ENCODE data around the gene CAPZB.

- TF ChIP-seq CHD2 (IDR thresholded peaks at IDR 0.05; ENCODE audit: low read length, partially characterized antibody) (no peak), CTCF (IDR thresholded peaks at IDR 0.05) (no peak), RAD21 (IDR thresholded peaks at IDR 0.05; ENCODE audit: low read length) (no peak), RCOR1 (IDR thresholded peaks at IDR 0.05; ENCODE audit: low read length) (no peak), USF1 (IDR thresholded peaks at IDR 0.05; ENCODE audit: borderline replicate concordance, low read depth) (no peak), GABPA (IDR thresholded peaks at IDR 0.05; ENCODE audit: low read depth) (no peak), NRF1 (IDR thresholded peaks at IDR 0.05; ENCODE audit: low read depth, low read length) (no peak), MXI1 (IDR thresholded peaks at IDR 0.05; ENCODE audit: low read depth, low read length) (no peak), TEAD4 (IDR thresholded peaks at IDR 0.05; ENCODE audit: borderline replicate concordance, insufficient read depth) (no peak), JUND (IDR thresholded peaks at IDR 0.05) (no peak), YY1 (IDR thresholded peaks at IDR 0.05; ENCODE audit: low read depth) (no peak), USF2 (IDR thresholded peaks at IDR 0.05; ENCODE audit: borderline replicate concordance, low read depth, low read length) (no peak)
Measured at GRCh38 chr1:19419691-19420090, 65.6 kb downstream of the CAPZB start.

Measured in SK-N-SH (cell line).